NCI-H2029 (cell line): Measurements from ENCODE around the gene JMJD7.

Source experiments
- DNase-seq: peaks from one replicate; lab custom pipeline; 2025; lab: John Stamatoyannopoulos, UW

JMJD7 gene

DNA sequence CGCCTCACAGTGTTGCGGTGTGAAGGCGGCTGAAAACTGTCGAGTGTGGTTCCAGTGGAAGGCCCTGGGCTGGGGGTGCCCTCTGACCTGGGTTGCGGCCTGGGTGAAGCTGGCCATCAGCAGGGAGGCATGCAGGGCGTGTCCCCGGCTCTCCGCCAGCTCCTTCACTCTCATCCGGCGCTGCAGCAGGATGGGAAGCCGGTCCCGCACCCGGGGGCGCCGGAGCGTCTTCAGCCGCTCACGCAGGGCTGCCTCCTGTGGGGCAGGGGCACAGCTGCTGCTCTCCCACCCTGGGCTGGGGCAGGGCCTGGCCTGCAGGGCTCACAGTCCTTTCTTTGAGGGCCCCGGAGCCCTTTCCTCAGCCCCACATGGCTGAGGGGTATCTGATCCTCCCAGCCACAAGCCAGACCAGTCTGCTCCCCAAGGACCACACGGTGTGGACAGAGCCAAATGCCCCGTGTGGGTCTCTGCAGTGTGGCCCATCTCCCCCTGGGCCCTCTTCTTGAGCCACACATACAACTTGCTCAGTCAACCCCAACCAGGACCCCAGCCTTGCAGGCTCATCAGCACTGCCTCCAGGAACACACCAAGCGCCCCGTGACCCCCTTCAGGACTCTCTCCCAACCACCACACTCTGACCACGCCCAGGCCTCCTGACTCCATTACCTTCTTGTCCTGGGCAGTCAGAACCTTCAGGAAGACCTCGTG, 39.1 kb downstream of the JMJD7 start:
- DNase-seq = no peak

DNA sequence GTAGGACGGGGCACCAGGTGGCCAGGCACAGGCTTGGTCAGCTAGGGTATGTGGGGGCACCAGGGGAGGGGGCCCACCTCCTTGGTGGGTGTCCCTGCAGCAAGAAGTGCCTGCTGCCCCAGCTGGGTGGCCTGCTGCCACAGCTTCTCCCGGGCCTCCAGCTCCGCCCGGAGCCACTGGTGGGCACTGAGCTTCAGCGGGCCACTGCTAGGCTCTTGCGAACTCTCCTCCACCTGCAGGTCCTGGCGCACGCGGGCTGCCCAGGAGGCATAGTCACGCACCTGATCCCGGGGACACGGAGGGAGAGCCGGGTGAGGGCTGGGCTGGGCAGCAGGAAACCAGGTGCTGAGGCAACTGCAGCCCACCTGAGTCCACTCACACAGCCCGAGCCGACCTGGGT, 40.4 kb downstream of the JMJD7 start:
- no peak for DNase-seq

DNA sequence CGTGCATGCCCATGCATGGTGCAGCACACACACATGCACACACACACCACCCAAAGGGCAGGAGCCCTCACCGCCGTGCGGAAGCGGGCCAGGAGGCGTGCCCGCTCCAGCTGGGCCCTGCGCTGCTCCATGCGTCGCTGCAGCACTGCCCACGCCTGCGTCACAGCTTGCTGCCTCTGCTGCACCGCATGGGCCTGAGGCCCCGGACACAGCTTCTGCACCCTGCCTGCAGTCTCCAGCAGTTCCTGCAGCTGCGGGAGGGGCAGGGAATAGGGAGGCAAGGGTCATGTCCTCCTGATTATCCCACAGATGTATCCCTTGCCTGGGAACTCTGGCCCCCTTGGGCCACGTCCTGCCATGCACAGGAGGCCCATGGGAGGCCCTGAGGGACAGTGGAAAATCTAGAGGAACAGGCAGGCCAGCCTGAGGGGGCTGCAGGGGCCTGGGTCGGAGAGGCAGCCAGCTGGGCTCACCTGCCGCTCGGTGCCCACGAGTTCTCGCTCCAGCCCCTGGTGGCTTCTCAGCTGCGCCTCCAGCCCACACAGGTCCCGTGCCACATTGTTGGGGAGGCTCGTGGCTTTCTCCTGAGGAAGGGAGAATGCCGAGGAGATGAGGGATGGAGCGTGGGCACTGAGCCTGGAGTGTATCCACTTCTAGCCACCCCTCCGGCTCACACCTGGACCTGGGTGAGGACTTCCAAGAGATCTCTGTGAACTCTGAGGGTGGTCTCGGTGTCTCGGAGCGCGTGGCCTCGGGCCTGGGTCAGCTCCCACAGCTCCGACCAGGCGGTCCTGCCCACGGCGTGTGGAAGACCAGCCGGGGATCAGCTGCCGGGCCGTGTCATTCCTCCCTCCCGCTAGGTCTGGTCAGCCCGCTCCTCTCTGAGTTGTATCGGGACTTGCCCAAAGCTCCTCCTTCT, 42.1 kb downstream of the JMJD7 start:
- DNase-seq = no peak

DNA sequence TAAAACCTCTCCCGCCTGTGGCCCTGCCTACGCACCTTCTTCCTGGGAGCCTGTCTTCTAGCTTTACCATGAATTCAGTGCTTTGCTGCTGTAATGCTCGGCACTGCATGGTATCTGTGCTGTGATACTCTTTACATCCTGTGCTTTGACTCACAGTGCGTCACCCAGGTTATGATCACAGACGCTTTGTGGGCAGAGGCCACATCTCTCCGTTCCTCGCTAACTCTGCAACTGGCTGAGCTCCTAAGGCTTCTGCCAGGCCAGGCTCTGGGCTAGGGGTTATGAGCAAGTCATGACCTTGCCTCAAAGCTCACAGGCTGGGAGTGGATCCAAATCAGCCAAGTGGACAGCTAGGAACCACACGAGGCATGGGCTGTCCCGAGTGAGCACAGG, 42.8 kb downstream of the JMJD7 start:
- DNase-seq = no peak

DNA sequence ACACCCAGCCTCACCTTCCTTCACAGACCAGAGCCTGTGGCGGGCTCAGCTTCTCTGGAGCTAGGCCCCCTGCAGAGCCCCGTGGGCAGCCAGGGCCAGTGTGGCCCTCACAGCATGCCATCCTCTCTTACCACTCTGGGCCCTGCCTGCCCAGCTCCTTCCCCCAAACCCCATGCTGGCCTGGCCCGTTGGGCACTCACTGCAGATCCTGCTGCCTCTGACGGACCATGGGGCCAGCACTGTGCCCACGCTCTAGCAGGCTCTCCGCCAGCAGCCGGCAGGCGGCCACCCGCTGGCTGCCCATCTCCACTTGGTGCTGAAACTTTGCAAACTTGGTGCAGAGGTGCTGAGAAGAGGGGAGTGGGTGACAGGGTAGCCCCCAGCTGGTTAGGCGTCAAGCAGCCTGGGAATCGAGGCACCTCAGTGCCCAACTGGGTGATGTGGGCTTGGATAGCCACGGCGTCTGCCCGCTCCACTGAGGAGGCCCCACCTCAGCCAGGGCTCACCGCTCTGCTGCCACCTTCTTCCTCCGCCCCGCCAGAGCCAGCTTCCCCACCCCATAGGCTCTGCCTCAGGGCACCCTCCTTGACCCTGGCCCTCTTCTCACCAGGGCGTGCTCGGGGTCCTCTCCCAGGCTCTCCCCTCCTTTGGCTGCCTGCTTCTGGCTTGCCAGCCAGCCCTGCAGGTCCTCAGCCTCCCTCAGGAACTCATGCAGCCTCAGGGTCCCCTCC, 43.4 kb downstream of the JMJD7 start:
- no peak for DNase-seq

DNA sequence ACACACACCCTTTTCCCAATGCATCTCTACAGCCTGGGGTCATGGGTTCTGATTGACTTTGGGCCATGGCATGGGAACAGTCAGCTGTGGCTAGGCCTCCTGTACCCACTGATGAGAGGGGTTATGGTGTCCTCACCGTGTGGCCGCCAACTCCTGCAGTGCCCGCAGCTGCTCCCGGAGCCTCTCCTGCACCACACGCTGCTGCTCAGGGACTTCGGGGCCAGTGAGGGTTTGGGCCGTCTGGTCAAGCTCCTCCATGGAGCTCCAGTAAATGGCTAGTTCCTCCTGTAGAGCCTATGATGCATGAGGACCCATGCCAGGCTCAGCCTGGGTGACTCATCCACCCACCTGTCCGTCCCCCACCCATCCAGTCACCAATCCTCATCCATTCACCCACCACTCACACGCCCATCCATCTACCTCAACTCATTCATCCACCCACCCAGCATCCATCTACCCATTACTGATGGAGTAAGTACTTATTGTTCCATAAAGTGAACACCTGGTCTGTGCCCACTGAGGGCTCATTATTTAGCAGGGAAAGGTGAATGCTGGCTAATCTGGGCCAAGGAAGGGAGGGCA, 44.4 kb downstream of the JMJD7 start:
- no peak for DNase-seq

DNA sequence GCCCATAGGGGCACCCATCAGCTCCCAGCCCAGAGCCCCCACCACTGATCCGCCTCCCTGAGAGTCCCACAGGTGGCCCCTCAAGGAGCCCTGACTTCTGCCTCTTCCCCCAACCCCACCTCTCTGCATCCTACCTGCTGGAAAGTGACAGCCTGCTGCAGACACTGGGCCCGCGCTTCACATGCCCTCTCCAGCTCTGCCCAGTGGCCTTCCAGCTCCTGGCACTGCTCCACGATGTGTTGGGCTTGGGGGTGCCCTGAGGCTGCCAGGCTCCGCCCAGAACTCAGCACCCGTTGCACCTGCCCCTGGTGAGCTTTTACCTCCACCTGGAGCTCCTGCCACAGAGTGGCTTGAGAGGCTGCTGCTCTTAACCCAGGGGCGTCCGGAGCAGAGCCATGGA, 45.8 kb downstream of the JMJD7 start:
- DNase-seq = peak; percentile 58

DNA sequence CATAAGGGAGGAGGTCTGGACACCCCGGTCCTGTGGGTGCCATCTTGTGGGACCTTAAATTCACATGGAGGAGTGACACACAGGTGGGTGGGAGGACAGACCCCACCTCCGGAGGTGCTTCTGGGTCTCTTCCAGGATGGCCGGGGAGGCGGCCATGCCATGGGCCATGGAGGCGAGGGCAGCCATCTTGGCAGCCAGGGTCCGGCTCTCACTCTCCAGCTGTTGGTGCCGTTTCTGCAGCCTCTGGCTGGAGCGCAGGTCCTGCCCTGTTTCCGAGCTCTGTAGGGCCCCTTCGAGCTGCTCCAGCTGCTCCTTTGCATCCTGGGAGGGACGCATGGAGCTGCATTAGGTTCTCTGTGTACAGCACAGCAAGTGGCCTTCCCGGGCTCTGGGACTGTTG, 46.8 kb downstream of the JMJD7 start:
- DNase-seq = no peak

DNA sequence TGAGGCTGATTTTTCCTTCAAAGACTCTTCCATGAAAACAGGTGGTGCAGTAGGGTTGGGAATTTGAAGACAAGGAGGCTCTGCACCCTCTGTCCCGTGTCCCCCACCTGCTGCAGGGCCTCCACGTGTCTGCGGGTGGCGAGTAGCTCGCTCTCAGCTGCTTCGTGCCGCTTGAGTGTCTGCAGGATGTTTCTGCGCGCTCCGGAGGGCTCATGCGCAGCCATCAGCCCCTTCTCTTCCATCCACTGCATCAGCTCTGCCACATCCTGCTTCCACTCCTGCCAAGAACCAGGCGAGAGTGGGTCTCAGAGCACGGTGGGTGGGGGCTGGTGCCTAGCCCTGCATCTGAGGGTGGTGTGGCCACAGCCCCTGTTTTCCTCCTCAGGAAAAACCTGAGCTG, 48.1 kb downstream of the JMJD7 start:
- DNase-seq = no peak

DNA sequence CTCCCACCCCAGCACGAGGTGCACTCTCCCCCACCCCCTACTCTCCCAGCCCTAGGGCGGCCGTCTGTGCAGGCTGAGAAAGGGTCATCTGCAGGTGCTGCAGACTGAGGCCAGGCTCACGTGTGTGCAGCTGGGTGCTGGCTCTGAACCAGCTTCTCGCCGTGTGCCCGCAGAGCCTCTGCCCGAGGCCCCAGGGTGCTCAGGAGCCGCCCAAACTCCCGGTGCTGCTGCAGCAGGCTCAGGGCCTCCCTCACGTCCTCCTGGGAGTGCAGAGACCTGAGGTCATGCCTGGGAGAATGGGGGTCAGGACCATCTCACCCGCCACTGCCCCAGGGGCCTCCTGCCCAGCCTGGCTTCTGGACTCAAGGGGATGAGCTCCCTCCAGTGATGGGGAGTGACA, 48.8 kb downstream of the JMJD7 start:
- DNase-seq = no peak

DNA sequence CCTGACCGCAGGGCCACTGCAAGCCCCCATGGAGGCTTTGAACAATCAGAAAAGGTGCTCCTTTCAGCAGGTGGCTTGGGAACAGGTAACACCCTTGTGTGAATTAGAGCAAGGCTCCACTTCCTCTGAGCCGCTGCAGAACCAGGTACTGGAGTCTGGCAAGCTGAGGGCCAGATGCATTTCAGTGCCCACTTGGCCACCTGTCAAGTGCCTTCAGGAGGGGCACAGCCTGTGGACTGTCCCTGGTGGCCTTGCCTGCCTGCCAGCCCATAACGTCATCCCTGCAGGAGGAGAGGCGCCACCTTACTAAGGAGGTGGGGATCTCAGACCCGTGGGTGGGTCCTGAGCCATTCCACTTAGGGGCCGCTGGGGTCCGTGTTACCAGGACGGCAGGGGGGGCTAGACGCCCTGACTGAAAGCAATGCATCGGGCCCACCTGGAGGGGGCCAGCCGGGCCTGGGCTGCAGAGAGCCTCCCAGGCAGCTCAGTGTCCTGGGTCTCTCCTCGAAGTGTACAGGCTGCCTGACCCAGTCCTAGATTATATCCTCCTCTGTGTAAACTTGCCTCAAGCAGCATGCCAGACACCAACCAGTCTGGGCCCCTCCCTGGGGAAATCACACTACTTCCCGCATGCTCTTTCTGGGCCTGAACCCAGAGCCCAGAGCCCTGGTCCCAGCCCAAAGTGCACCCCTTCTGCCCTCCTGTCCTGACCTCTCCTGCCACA, 49.9 kb downstream of the JMJD7 start:
- DNase-seq = peak; percentile 79

DNA sequence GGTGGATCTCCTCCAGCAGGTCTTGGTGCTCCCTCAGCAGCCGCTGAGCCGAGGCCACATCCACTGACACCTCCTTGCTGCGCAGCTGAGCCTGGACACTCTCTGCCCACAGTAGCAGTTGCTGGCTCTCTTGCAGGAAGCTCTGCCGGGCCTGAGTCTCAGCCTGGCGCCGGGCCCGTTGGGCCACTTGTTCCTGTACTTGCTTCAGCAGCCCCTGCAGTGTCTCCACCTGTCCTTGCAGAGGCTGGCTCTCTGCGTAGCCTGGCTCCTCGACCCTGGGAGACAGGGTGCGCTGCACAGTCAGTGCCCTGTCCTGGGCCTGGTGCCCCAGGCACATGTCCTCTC, 50.4 kb downstream of the JMJD7 start:
- peak; percentile 37 for DNase-seq

DNA sequence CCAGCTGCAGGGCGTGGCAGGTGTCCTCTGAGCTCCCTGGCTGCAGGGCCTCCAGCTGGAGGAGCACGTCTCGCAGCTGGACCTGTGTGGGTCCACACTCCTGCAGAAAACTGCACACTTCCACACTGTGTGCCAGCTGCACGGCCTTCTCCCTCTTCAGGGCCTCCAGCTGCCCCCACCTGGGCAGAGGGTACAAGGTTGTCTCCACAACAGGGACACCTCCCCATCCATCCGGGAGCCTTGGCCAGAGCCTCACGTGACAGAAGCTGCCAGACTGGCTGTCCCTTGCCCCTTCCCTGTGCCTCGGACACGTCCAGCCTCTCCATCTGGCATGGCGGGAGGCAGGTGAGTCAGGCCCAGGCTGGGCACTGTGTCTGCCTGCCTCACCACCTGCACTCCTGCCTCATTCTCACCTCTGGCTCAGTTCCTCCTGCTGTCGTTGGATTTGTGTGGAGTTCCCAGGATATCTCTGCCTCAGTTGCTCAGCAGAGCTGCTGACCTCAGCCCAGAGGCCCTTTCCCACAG, 51.5 kb downstream of the JMJD7 start:
- DNase-seq = no peak

DNA sequence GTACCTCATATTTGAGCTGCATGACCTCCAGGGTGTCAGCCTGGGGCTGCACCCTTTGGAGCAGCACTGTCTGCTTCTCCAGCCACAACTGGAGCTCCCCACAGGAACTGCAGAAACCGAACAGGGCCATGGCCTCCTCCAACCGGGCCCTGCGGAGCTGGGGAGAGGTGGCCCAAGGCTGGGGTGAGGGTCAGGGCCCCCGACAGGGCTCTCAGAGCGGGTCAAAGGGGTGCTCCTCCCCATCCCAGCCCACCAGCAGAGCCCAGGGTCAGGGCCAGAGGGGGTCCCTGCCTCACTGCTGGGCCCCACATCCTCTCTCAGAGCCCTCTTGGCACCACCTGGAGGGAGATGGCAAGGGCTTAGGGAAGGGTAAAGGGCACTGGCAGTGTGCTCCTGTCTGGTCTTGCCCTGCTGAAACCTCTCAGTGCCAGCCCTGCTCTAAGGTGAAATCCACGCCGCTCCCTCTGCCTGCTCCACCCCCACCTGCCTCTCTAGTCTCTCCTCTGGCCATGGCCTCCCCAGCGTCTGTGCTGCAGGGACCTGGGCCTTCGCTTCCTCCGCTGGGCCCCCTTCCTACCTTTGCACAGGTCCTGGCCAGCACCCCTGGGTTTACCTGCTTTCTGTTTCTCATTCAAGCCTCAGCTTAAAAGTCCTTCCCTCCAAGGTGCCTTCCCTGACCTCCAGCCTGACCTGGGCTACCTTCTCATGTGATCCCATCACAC, 52.4 kb downstream of the JMJD7 start:
- no peak for DNase-seq

DNA sequence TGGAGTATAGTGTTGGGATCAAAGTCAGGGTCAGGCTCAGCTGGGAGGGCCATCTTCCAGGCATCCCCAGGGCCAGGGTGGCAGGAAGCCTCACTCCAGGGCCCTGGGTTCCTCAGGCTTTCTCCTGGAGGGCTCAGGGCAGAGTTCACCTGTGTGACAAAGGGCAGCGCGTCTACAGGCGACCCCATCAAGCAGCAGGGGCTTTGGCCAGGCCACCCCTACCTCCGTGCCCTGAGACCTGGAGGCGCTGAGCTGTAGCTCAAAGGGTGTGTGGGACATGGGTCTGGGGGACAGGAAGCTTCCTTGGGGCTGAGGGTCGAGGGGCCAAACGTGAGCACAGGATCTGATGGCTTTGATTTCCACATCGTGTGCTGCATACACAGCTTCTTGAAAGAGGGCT, 53.2 kb downstream of the JMJD7 start:
- DNase-seq = no peak

DNA sequence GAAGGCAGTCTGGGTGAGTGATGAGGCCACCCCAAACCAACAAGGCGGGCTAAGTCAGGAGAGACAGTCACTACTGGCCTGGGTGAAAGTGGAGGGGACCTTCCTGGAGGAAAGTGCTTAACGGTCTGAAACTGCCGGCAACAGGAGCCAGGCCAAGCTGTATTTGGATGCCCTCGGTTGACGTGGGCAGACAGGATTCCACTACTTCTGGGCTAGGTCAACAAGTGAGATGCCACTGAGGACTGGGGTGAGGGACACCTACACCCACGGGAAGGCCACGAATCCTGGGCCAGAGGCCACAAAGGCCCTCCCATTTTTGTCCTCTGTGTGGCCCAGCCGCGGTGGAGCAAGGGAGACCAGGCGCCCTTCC, 53.6 kb downstream of the JMJD7 start:
- no peak for DNase-seq

DNA sequence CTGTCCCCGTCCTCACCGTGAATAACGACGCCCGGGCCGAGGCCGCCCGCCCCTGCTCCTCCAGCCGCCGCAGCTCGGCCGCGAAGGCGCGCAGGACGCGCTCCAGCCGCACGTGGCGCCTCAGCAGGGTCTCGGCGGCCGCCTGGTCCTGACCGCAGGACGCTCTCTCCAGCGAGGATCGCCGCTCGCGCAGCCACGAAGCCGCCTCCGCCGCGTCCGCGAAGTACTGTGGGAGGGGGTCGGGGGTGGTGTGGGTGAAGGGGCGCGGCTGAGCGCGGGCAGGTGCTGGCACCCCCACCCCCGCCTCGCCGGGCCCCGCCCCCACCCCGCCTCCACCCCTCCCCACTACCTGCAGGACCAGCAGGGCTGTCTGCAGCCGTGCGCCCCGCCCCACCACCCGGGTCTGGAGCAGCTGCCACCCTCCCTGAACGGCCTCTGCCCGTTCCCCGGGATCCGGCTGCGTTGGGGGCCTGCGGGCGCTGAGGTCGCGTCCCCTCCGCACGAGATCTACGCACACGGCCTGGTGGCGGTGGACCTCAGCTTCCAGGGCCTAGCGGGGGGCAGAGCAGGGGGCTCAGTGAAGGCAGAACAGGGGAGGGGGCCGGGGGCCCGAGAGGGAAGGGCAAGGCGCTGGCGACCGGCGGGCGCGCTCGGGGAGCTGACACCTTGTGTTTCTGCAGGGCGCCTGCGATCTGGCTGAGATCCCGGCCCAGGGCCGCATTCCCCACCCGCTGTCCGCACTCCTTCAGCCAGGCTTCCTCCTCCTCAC, 54.2 kb downstream of the JMJD7 start:
- DNase-seq = no peak

DNA sequence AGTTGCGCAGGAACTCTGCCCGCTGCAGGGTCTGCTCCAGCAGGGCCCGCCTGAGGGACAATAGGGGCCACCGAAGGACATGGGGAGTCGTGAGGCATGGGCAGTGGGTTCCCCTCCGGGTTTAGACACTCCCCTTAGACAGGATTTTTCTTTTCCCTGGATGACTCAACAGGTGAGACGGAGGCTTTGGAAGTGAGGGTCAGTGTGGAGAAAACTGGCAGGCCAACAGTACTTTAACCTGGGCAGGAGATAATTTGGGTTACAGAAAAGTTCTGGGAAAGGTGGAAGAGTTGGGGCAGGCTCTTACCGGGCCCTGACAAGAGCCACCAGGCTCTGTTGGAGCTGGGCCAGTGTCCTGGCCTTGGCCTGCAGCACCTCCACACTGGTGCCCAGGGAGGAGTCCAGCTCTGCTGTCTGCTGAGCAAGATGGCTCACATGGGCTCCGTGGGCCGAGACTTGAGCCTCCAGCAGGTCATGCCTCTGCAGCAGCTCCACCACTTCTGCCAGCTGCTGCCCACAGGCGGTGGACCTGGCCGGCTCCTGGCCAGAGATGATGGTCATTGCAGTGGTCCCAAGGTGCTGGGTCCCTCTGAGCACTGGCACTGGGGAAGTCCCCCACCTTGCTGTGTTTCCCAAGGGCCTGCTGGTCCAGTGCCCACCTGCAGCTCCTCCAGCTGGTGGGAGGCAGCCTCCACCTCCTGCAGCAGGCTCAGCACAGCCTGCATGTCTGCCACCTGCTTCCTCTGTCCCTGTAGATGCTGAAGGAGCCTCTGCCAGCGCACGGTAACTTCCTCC, 55.0 kb downstream of the JMJD7 start:
- no peak for DNase-seq

DNA sequence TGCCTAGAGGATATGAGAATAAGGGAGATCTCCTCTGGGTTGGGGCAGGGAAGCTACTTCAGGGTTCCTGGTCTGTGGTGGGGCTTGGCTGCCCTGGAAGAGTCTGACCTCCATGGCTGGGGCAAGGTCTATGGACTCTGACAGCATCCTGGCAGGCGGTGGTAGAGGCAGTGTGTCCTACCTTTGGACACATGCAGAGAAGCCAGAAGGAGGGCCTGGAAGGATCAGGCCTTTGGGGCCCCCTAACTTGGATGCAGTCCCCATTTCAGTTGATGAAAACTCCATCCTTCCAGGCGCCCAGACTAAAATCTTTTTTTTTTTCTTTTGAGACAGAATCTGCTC, 55.6 kb downstream of the JMJD7 start:
- no peak for DNase-seq

DNA sequence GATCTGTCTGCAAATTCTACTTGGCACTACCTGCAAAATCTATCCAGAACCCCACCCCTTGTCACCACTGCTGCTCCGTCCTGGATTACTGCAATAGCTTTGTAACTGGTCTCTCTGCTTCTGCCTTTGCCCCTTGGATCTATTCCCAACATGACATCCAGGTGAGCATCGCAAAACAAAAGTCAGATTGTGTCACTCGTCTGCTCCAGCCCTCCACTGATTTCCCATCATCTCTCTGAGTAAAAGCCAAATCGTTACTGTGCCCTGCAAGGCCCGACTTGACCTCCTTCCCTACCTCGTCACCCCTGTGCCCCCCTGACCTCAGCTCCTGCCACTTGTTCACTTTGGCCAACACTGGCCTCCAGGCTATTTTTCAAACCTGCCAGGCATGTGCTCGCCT, 56.6 kb downstream of the JMJD7 start:
- DNase-seq = no peak
